WTC11 (cell line): ENCODE results near the gene MTNR1B. TPM values are rescaled to one million over a fixed set of nuclear protein-coding genes. Genes with fewer than 3 reads are reported as not detected.

Experiments
- ATAC-seq: fragments of 200-7000 bp; cut with Tn5 transposase; 2 replicates; pipeline ENCODE4 v1.10.0; 2021; ENCODE audit warnings: mild to moderate bottlenecking, moderate library complexity
- CTCF ChIA-PET: fragments of 300-600 bp; sonication (Branson Sonifier 250); formaldehyde crosslinking; loops from one replicate; lab custom pipeline; 2021; ENCODE audit warnings: antibody characterized with exemption; lab: Charles Lee
- POLR2A ChIA-PET: fragments of 350-600 bp; sonication (Branson Sonifier 250); formaldehyde crosslinking; loops from one replicate; lab custom pipeline; 2021; ENCODE audit warnings: antibody characterized with exemption; lab: Charles Lee
- DNase-seq: peaks from one replicate; pipeline ENCODE4 v3.0.0; 2021; ENCODE audit warnings: low spot score
- H3K27ac Mint-ChIP-seq: 2 replicates; pipeline ENCODE4 v1.8.0; 2021; ENCODE audit warnings: mixed read lengths
- H3K27me3 Mint-ChIP-seq: 2 replicates; pipeline ENCODE4 v1.8.0; 2021; ENCODE audit warnings: low read depth, mild to moderate bottlenecking, moderate library complexity, mixed read lengths
- H3K36me3 Mint-ChIP-seq: 2 replicates; pipeline ENCODE4 v1.8.0; 2021; ENCODE audit warnings: mixed read lengths
- H3K4me1 Mint-ChIP-seq: 2 replicates; pipeline ENCODE4 v1.8.0; 2022; ENCODE audit warnings: mixed read lengths
- H3K4me3 Mint-ChIP-seq: 2 replicates; pipeline ENCODE4 v1.8.0; 2021; ENCODE audit warnings: mild to moderate bottlenecking, moderate library complexity, mixed read lengths
- H3K9me3 Mint-ChIP-seq: 2 replicates; pipeline ENCODE4 v1.8.0; 2021; ENCODE audit warnings: mixed read lengths
- AR ChIP-seq: fragments of 250-450 bp; sonication (Bioruptor Pico); IDR thresholded peaks from 2 replicates; pipeline ENCODE4 v1.9.0; 2021; ENCODE audit warnings: mild to moderate bottlenecking
- CREM ChIP-seq: sonication (generic); formaldehyde crosslinking; IDR thresholded peaks from 2 replicates; pipeline ENCODE4 v1.8.1; 2022; ENCODE audit warnings: mild to moderate bottlenecking, missing genetic modification reagents, moderate library complexity
- EMX1 ChIP-seq: fragments of 250-450 bp; sonication (Bioruptor Pico); IDR thresholded peaks from 2 replicates; pipeline ENCODE4 v1.8.0; 2021; ENCODE audit warnings: mild to moderate bottlenecking
- FOXK1 ChIP-seq: sonication (generic); formaldehyde crosslinking; IDR thresholded peaks from 2 replicates; pipeline ENCODE4 v1.8.0; 2022; ENCODE audit warnings: mild to moderate bottlenecking, moderate library complexity, missing genetic modification reagents
- IRF2 ChIP-seq: sonication (generic); formaldehyde crosslinking; IDR thresholded peaks from 2 replicates; pipeline ENCODE4 v1.8.0; 2022; ENCODE audit warnings: low read depth, missing genetic modification reagents, borderline replicate concordance
- KAT7 ChIP-seq: sonication (generic); formaldehyde crosslinking; IDR thresholded peaks from 2 replicates; pipeline ENCODE4 v1.8.1; 2023; ENCODE audit warnings: missing genetic modification reagents, mild to moderate bottlenecking, borderline replicate concordance
- MAX ChIP-seq: sonication (generic); formaldehyde crosslinking; IDR thresholded peaks from 2 replicates; pipeline ENCODE4 v1.8.0; 2022; ENCODE audit warnings: mild to moderate bottlenecking, missing genetic modification reagents
- NFE2L1 ChIP-seq: sonication (generic); formaldehyde crosslinking; IDR thresholded peaks from 2 replicates; pipeline ENCODE4 v1.8.1; 2023; ENCODE audit warnings: missing genetic modification reagents
- NR2C2 ChIP-seq: sonication (generic); formaldehyde crosslinking; IDR thresholded peaks from 2 replicates; pipeline ENCODE4 v1.8.0; 2022; ENCODE audit warnings: mild to moderate bottlenecking, missing genetic modification reagents
- PREB ChIP-seq: sonication (generic); formaldehyde crosslinking; IDR thresholded peaks from 2 replicates; pipeline ENCODE4 v1.8.1; 2022; ENCODE audit warnings: mild to moderate bottlenecking, missing genetic modification reagents, moderate library complexity, borderline replicate concordance
- PRRX2 ChIP-seq: fragments of 250-450 bp; sonication (Bioruptor Pico); IDR thresholded peaks from 2 replicates; pipeline ENCODE4 v1.8.0; 2021; ENCODE audit warnings: mild to moderate bottlenecking
- RORB ChIP-seq: fragments of 250-450 bp; sonication (Bioruptor Pico); IDR thresholded peaks from 2 replicates; pipeline ENCODE4 v1.9.0; 2021; ENCODE audit warnings: mild to moderate bottlenecking
- SMAD3 ChIP-seq: sonication (generic); formaldehyde crosslinking; IDR thresholded peaks from 2 replicates; pipeline ENCODE4 v1.8.0; 2022; ENCODE audit warnings: missing genetic modification reagents, mild to moderate bottlenecking, borderline replicate concordance
- SMAD4 ChIP-seq: sonication (generic); formaldehyde crosslinking; IDR thresholded peaks from 2 replicates; pipeline ENCODE4 v1.8.0; 2022; ENCODE audit warnings: mild to moderate bottlenecking, missing genetic modification reagents
- TCF7 ChIP-seq: sonication (generic); formaldehyde crosslinking; IDR thresholded peaks from 2 replicates; pipeline ENCODE4 v1.8.0; 2022; ENCODE audit warnings: mild to moderate bottlenecking, low read depth, missing genetic modification reagents, moderate library complexity
- ZNF121 ChIP-seq: sonication (generic); formaldehyde crosslinking; IDR thresholded peaks from 2 replicates; pipeline ENCODE4 v1.8.0; 2023; ENCODE audit warnings: missing genetic modification reagents
- ZNF281 ChIP-seq: sonication (generic); formaldehyde crosslinking; IDR thresholded peaks from 2 replicates; pipeline ENCODE4 v1.8.0; 2023; ENCODE audit warnings: mild to moderate bottlenecking, missing genetic modification reagents
- ZNF423 ChIP-seq: fragments of 250-450 bp; sonication (Bioruptor Pico); IDR thresholded peaks from 2 replicates; pipeline ENCODE4 v2.1.2; 2022; ENCODE audit warnings: mild to moderate bottlenecking, moderate library complexity
- ZNF671 ChIP-seq: fragments of 250-450 bp; sonication (Bioruptor Pico); IDR thresholded peaks from 2 replicates; pipeline ENCODE4 v1.8.0; 2021; ENCODE audit warnings: mild to moderate bottlenecking
- total RNA-seq: library from RNA; stranded (reverse); gene quantifications from 3 replicates; pipeline ENCODE4 v1.2.3, GENCODE V29; 2021
- TF ChIP-seq, protein P1 (sequence below): fragments of 250-450 bp; sonication (Bioruptor Pico); conservative IDR thresholded peaks from 2 replicates; pipeline ENCODE4 v1.9.0; 2021; ENCODE audit warnings: mild to moderate bottlenecking
- TF ChIP-seq, protein P2 (sequence below): sonication (generic); formaldehyde crosslinking; IDR thresholded peaks from 2 replicates; pipeline ENCODE4 v1.8.1; 2023; ENCODE audit warnings: mild to moderate bottlenecking, missing genetic modification reagents, moderate library complexity
- TF ChIP-seq, protein P3 (sequence below): fragments of 250-450 bp; sonication (Bioruptor Pico); IDR thresholded peaks from 2 replicates; pipeline ENCODE4 v1.9.0; 2021; ENCODE audit warnings: mild to moderate bottlenecking

The MTNR1B gene
- total RNA-seq, 1 experiment from 2014 or later = not detected

- TF ChIP-seq PREB (CRISPR knock-in tag) (no peak), SMAD3 (CRISPR knock-in tag) (no peak), PRRX2 (CRISPR knock-in tag) (no peak), IRF2 (CRISPR knock-in tag) (no peak), KAT7 (CRISPR knock-in tag) (no peak), ZNF281 (CRISPR knock-in tag) (no peak), CREM (CRISPR knock-in tag) (no peak), ZNF121 (CRISPR knock-in tag) (no peak)
- TF ChIP-seq, protein P1, sequence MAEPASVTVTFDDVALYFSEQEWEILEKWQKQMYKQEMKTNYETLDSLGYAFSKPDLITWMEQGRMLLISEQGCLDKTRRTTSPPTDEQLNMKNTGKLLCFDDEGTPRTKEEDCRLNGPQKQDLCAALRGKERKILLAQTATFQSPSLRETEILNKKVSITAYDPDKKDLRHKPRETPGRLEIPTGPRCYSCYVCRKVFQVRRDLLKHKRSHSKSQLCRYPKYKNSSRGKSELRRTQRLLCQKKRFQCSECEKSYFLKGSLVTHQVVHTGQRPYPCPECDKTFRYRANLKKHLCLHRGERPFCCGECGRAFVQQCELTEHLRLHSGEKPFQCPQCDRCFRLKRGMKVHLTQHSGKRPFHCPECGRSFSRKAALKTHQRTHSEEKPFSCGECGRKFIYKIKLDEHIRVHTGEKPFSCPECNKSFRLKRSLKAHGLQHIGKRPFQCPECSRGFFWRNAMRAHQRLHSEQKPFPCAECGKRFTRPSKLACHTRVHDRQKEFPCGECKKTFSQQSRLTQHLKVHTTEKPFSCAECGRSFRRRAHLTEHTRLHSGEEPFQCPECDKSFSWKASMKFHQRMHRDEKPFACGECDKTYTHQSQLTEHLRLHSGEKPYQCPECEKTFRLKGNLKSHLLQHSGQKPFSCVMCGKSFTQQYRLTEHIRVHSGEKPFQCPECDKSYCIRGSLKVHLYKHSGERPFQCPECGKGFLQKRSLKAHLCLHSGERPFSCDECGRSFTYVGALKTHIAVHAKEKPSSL (CRISPR knock-in tag) = no peak
Measured at GRCh38 chr11:92980312-92980711, 10.9 kb downstream of the MTNR1B start (continued).

GRCh38 chr11:92981508-92982043, 12.1 kb downstream of the MTNR1B start:
- ATAC-seq (no peak), DNase-seq (no peak)
- H3K9me3 Mint-ChIP-seq = peaks cover 6% of the 10 kb centered on the region
- no peak overlapping the region for H3K27ac Mint-ChIP-seq
- no peaks in the 10 kb centered on the region for H3K36me3 Mint-ChIP-seq
- H3K4me1 Mint-ChIP-seq = peaks cover 10% of the 10 kb centered on the region
- ChIA-PET POLR2A (no interaction called here), CTCF (interaction anchor here (0.6 kb wide), 1 partner anchor 405 kb away, joined by 3 read pairs; no protein-coding TSS in a partner anchor)
- no peaks in the 10 kb centered on the region for H3K27me3 Mint-ChIP-seq
- no peak overlapping the region for H3K4me3 Mint-ChIP-seq
- TF ChIP-seq ZNF281 (CRISPR knock-in tag) = no peak
- no peak for TF ChIP-seq NR2C2 (CRISPR knock-in tag)
- TF ChIP-seq, protein P2, sequence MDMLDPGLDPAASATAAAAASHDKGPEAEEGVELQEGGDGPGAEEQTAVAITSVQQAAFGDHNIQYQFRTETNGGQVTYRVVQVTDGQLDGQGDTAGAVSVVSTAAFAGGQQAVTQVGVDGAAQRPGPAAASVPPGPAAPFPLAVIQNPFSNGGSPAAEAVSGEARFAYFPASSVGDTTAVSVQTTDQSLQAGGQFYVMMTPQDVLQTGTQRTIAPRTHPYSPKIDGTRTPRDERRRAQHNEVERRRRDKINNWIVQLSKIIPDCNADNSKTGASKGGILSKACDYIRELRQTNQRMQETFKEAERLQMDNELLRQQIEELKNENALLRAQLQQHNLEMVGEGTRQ (CRISPR knock-in tag) = no peak
- TF ChIP-seq PREB (CRISPR knock-in tag) = no peak
- TF ChIP-seq AR (CRISPR knock-in tag) = no peak
- TF ChIP-seq ZNF423 = no peak
- TF ChIP-seq MAX (CRISPR knock-in tag) = no peak
- no peak for TF ChIP-seq FOXK1 (CRISPR knock-in tag)
- TF ChIP-seq TCF7 = no peak
- no peak for TF ChIP-seq RORB
- TF ChIP-seq NFE2L1 (CRISPR knock-in tag) = no peak
- TF ChIP-seq, protein P3, sequence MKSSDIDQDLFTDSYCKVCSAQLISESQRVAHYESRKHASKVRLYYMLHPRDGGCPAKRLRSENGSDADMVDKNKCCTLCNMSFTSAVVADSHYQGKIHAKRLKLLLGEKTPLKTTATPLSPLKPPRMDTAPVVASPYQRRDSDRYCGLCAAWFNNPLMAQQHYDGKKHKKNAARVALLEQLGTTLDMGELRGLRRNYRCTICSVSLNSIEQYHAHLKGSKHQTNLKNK = no peak
- TF ChIP-seq SMAD4 = no peak
- TF ChIP-seq EMX1 (CRISPR knock-in tag) = no peak
- TF ChIP-seq ZNF671 (CRISPR knock-in tag) = no peak
